Measurements from ENCODE around the gene NQO1.

DNA sequence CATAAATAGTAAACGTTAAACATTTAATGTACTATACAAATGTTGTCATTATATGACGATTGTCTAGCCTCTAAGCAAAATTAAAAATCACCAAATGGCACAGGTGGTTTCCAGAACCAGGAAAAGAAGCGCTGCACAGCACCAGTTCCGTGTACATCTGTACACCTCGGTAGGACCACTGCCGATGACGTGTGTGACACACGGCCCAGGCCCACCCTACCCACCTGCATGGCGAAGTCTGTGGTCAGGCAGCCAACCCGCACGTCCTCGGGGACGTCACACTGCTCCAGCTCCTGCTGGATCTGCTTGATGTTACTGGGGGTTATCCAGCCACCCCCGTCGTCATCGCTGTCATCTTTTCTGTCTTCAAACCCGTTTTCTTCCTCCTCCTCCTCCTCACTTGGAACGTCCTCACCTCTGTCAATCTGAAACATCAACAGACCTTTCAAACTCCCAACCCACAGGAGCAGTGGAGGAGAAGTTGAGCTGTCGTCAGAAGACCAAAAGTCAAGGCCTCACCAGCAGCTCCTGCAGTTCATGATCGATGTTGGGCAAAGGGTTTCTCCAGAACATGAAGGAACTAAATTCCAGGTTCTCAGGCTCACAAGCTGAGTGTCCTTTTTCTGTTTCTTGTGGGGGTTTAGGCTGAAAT is 22.5 kb upstream of the NQO1 start:
- no peak for TF ChIP-seq CTCF (conservative IDR thresholded peaks at IDR 0.05; ENCODE audit: low read length)
- TF ChIP-seq EZH2phosphoT487 (IDR thresholded peaks at IDR 0.05; ENCODE audit: borderline replicate concordance): no peak
